NCI-H2029 (cell line): Measurements from ENCODE around the gene HNRNPA2B1.

Experiments
- DNase-seq: peaks from one replicate; lab custom pipeline; 2025; lab: John Stamatoyannopoulos, UW

The HNRNPA2B1 gene

DNA sequence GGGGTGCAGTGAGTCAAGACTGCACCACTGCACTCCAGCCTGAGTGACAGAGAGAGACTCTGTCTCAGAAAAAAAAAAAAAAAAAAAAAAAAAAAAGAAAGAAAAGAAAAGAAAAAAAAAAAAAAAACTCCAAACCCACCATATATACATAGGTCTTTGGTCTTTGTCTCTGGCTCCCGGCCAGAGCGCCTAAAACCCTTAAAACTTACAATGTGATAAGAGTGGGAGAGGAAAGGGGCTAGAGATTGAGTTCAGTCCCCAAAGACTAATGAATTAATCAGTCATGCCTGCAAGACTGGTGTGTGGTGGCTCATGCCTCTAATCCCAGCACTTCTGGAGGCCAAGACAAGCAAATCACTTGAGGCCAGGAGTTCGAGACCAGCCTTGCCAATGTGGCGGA is 55.3 kb downstream of the HNRNPA2B1 start:
- DNase-seq: no peak

- DNase-seq: no peak
These were observed 56.1 kb downstream of the HNRNPA2B1 start for GRCh38 chr7:26144184-26145080.

DNA sequence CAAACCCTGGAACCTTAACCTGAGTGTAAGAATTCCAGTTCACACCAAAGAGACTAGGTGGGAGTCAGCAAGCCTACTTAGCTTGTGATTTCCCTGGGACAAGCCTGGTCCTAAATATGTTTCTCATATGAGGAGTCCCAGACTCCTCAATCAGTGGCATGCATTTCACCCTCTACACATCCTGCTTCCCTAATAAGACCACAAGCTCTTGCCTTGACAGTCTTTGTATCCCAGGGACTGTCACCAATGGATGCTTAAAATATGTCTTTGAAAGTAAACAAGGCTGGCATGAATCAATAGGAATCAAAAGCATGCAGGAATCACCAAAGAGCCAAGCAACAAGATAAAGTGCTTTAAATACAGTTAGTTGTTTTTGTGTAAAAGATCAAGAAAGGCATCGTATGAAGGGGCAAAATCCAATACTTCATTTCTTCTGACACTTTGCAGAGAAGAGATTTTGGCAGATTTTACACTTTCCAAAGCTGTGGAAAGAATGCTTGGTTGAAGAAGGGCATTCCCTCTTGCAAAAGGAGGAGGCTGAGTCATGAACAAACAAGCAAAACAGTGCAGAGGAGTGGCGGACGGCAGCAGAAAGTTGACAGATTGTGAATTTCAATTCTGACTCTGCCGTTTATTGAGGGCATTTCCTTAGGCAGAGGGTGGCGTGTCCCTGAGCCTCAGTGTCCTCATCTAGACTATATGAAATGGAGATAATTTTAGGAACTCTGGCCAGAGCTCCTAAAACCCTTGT is 57.1 kb downstream of the HNRNPA2B1 start:
- DNase-seq: no peak

DNA sequence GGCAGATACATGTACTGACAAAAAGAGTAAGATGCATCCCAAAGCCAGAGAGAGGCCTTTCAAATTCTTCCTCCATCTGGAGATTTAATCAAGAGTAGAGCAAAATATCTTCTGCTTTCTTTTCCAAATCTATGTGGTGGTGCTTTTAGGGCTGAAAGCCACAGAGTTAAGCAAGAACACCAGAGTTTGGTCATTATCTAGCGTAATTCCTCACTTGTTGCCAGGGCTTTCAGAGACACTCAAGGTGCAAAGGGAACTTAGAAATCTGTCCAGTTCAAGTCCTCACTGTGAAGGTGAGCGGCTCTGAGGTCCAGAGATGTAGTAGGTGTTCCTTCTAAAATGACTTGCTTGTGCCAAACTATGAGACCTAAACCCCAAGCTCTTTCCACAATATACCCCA is 59.5 kb downstream of the HNRNPA2B1 start:
- no peak for DNase-seq

- DNase-seq: no peak
These were observed 60.2 kb downstream of the HNRNPA2B1 start for GRCh38 chr7:26140380-26140779.
